Measurements from ENCODE around the gene CDKN2AIP.

Gene CDKN2AIP

GRCh38 chr4:183434264-183434663 is 10.2 kb upstream of the CDKN2AIP start:
- no peak for TF ChIP-seq CTCF (IDR thresholded peaks at IDR 0.05; ENCODE audit: low read depth, low read length, missing control alignments)
- in situ Hi-C loops (cut with HindIII; ENCODE audit: low sequenced_read_pairs), result no loop called here
- DNase-seq (ENCODE audit: low read depth), result no peak
- H3K4me3 ChIP-seq (ENCODE audit: low read depth, low read length), result no peak overlapping the region

- DNase-seq (ENCODE audit: low read depth), result no peak
- in situ Hi-C loops (cut with HindIII; ENCODE audit: low sequenced_read_pairs), result no loop called here
- no peak for TF ChIP-seq CTCF (IDR thresholded peaks at IDR 0.05; ENCODE audit: low read depth, low read length, missing control alignments)
- H3K4me3 ChIP-seq (ENCODE audit: low read depth, low read length), result no peak overlapping the region
Observed at GRCh38 chr4:183434666-183435190, 9.7 kb upstream of the CDKN2AIP start.

- H3K4me3 ChIP-seq (ENCODE audit: low read depth, low read length), result no peak overlapping the region
- DNase-seq (ENCODE audit: low read depth), result no peak
- no peak for TF ChIP-seq CTCF (IDR thresholded peaks at IDR 0.05; ENCODE audit: low read depth, low read length, missing control alignments)
- in situ Hi-C loops (cut with HindIII; ENCODE audit: low sequenced_read_pairs), result no loop called here
Observed at GRCh38 chr4:183435803-183436202, 8.6 kb upstream of the CDKN2AIP start.

GRCh38 chr4:183436417-183436816 is 8.0 kb upstream of the CDKN2AIP start:
- no peak for TF ChIP-seq CTCF (IDR thresholded peaks at IDR 0.05; ENCODE audit: low read depth, low read length, missing control alignments)
- DNase-seq (ENCODE audit: low read depth), result no peak
- H3K4me3 ChIP-seq (ENCODE audit: low read depth, low read length), result no peak overlapping the region
- in situ Hi-C loops (cut with HindIII; ENCODE audit: low sequenced_read_pairs), result no loop called here

GRCh38 chr4:183437452-183437851 is 7.0 kb upstream of the CDKN2AIP start:
- H3K4me3 ChIP-seq (ENCODE audit: low read depth, low read length), result no peak overlapping the region
- in situ Hi-C loops (cut with HindIII; ENCODE audit: low sequenced_read_pairs), result no loop called here
- DNase-seq (ENCODE audit: low read depth), result no peak
- no peak for TF ChIP-seq CTCF (IDR thresholded peaks at IDR 0.05; ENCODE audit: low read depth, low read length, missing control alignments)

- in situ Hi-C loops (cut with HindIII; ENCODE audit: low sequenced_read_pairs), result no loop called here
- TF ChIP-seq CTCF (IDR thresholded peaks at IDR 0.05; ENCODE audit: low read depth, low read length, missing control alignments), result no peak
- no peak overlapping the region for H3K4me3 ChIP-seq (ENCODE audit: low read depth, low read length)
- peak; percentile 45 for DNase-seq (ENCODE audit: low read depth)
Observed at GRCh38 chr4:183438458-183439113, 5.8 kb upstream of the CDKN2AIP start.
